Vagina (tissue), 2 donors: Measurements from ENCODE around the gene PKDCC. TPM values are rescaled to one million over a fixed set of nuclear protein-coding genes. Genes with fewer than 3 reads are reported as not detected.

Source experiments
- DNase-seq, 2 donors: peaks; one replicate each; pipeline ENCODE4 v3.0.0-alpha.2; 2017; ENCODE audit errors: extremely low spot score in 2 of 2
- H3K27ac ChIP-seq: fragments of 200-600 bp; sonication (generic); one replicate; pipeline ENCODE4 v1.5.1; 2019
- H3K27me3 ChIP-seq: fragments of 200-600 bp; sonication (generic); one replicate; pipeline ENCODE4 v1.5.1; 2019
- H3K36me3 ChIP-seq, 2 donors: fragments of 200-600 bp; sonication (generic); one replicate each; pipeline ENCODE4 v1.5.1; 2017 to 2019
- H3K4me1 ChIP-seq: fragments of 200-600 bp; sonication (generic); one replicate; pipeline ENCODE4 v1.5.1; 2019
- H3K4me3 ChIP-seq, 2 donors: fragments of 200-600 bp; sonication (generic); 1 replicate in 1 of 2; 2 replicates in 1 of 2; pipeline ENCODE4 v1.5.1; 2016 to 2019
- H3K9me3 ChIP-seq: fragments of 200-600 bp; sonication (generic); one replicate; pipeline ENCODE4 v1.5.1; 2019
- CTCF ChIP-seq, 3 experiments: fragments of 450-650 bp in 2 of 3; fragments of 200-600 bp in 1 of 3; sonication (generic) in 1 of 3; IDR thresholded peaks; one replicate each; pipeline ENCODE4 v1.5.1; 2017 to 2019; ENCODE audit warnings: antibody characterized with exemption in 3 of 3, mild to moderate bottlenecking in 2 of 3, moderate library complexity in 2 of 3
- POLR2A ChIP-seq, 2 donors: fragments of 450-650 bp; IDR thresholded peaks; one replicate each; pipeline ENCODE4 v1.6.1; 2017; ENCODE audit warnings: antibody characterized with exemption in 2 of 2, mild to moderate bottlenecking in 2 of 2, moderate library complexity in 2 of 2
- POLR2AphosphoS5 ChIP-seq, 2 donors: sonication (generic); formaldehyde crosslinking; IDR thresholded peaks; one replicate each; pipeline ENCODE4 v1.9.0; 2017; ENCODE audit warnings: antibody characterized with exemption in 2 of 2, mild to moderate bottlenecking in 2 of 2, low read depth in 1 of 2; ENCODE audit not compliant: insufficient read depth in 1 of 2
- intact Hi-C: fragments of 100-400 bp; cut with DNase I; formaldehyde crosslinking; loops from one replicate; pipeline ENCODE4 v1.15.1; 2023
- total RNA-seq: library from RNA; depleted of rRNA; stranded (reverse); fragments of >200 nt; gene quantifications from one replicate; pipeline ENCODE4 v1.2.3, GENCODE V29; 2016

The PKDCC gene
- total RNA-seq, 1 donor from 2014 or later, result 146 TPM

GRCh38 chr2:42045848-42046748, 1.7 kb upstream of the PKDCC start:
- no peaks in the 10 kb centered on the region for H3K36me3 ChIP-seq
- no peaks in the 10 kb centered on the region for H3K9me3 ChIP-seq
- peaks cover 26% of the 10 kb centered on the region for H3K4me1 ChIP-seq
- H3K27ac ChIP-seq, result peak overlapping the region; percentile 85
- H3K27me3 ChIP-seq, result no peaks in the 10 kb centered on the region
- peak overlapping the region; percentile 68 to 88 for H3K4me3 ChIP-seq
- no peak for DNase-seq
- intact Hi-C loops, result loop anchor here (2.0 kb wide), 1 partner anchor 79 kb away; no protein-coding TSS in a partner anchor
- TF ChIP-seq POLR2AphosphoS5 (IDR thresholded peaks at IDR 0.05; ENCODE audit: insufficient read depth in 1 of 2, low read depth in 1 of 2) (no peak), POLR2A (IDR thresholded peaks at IDR 0.05) (no peak), CTCF (IDR thresholded peaks at IDR 0.05) (no peak)

- peaks cover 35% of the 10 kb centered on the region for H3K4me1 ChIP-seq
- DNase-seq, result peak in 1 of 2 donors; percentile 93
- H3K27me3 ChIP-seq, result no peaks in the 10 kb centered on the region
- intact Hi-C loops, result loop anchor here (2.0 kb wide), 1 partner anchor 80 kb away; no protein-coding TSS in a partner anchor
- H3K36me3 ChIP-seq, result no peaks in the 10 kb centered on the region
- peak overlapping the region; percentile 68 to 88 for H3K4me3 ChIP-seq
- peak overlapping the region; percentile 85 for H3K27ac ChIP-seq
- H3K9me3 ChIP-seq, result no peaks in the 10 kb centered on the region
- TF ChIP-seq CTCF (IDR thresholded peaks at IDR 0.05) (no peak), POLR2A (IDR thresholded peaks at IDR 0.05) (peak in 1 of 2 donors; percentile 19), POLR2AphosphoS5 (IDR thresholded peaks at IDR 0.05; ENCODE audit: insufficient read depth in 1 of 2, low read depth in 1 of 2) (peak in 1 of 2 donors; percentile 64)
These were observed 868 bp upstream of the PKDCC start for GRCh38 chr2:42046819-42047487.

GRCh38 chr2:42048299-42049220, 739 bp downstream of the PKDCC start:
- H3K4me1 ChIP-seq, result peaks cover 51% of the 10 kb centered on the region
- intact Hi-C loops, result no loop called here
- no peaks in the 10 kb centered on the region for H3K36me3 ChIP-seq
- TF ChIP-seq POLR2AphosphoS5 (IDR thresholded peaks at IDR 0.05; ENCODE audit: insufficient read depth in 1 of 2, low read depth in 1 of 2) (peak in 1 of 2 donors; percentile 44), POLR2A (IDR thresholded peaks at IDR 0.05) (no peak), CTCF (IDR thresholded peaks at IDR 0.05) (peak in 1 of 3 experiments; percentile 14)
- H3K4me3 ChIP-seq, result peak overlapping the region; percentile 68 to 88
- DNase-seq, result no peak
- H3K9me3 ChIP-seq, result no peaks in the 10 kb centered on the region
- H3K27ac ChIP-seq, result peak overlapping the region; percentile 89
- H3K27me3 ChIP-seq, result no peaks in the 10 kb centered on the region

- Histone ChIP-seq H3K27ac (peak overlapping the region; percentile 89), H3K9me3 (no peaks in the 10 kb centered on the region), H3K27me3 (no peaks in the 10 kb centered on the region), H3K4me1 (peaks cover 59% of the 10 kb centered on the region), H3K36me3 (no peaks in the 10 kb centered on the region), H3K4me3 (peak overlapping the region; percentile 68 to 88)
- TF ChIP-seq POLR2AphosphoS5 (IDR thresholded peaks at IDR 0.05; ENCODE audit: insufficient read depth in 1 of 2, low read depth in 1 of 2) (no peak), CTCF (IDR thresholded peaks at IDR 0.05) (no peak), POLR2A (IDR thresholded peaks at IDR 0.05) (no peak)
- no peak for DNase-seq
- intact Hi-C loops, result no loop called here
These were observed 1.6 kb downstream of the PKDCC start for GRCh38 chr2:42049221-42050009.
